ENCODE data around the gene TMEM161A. TPM values are rescaled to one million over a fixed set of nuclear protein-coding genes. Genes with fewer than 3 reads are reported as not detected.
"Not testable (repeated sequence)": the region's sequence is repeated elsewhere in the genome, so short reads cannot be mapped to it uniquely, and the experiment has no call there.

TMEM161A gene
- total RNA-seq, 2 experiments from 2014 or later: 20.3 to 22.8 TPM

DNA sequence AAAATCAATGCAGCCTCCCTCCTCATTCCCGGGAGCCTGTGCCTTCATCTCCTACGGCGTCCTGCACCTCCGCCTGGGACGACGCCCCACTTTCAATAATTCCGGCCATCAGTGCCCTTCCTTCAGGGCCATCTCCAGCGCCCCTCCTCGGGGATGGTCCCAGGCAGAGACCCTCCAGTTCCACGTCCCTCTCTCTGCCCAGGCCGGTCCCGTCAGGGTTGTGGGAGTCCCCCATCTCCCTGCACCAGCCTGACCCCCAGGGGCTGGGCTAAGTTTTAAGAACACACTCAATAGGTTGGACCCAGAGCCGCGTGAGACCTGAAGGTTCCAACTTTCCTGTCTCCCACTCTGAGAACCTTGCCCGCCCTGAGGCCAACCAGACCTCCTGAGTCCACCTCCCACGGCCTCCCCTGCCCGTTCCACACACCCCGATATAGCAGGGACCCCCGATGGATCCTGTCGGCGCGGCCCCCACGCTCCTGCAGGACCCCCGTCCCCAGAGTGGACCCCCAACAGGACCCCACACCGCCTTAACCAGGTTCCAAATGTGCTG, 646 bp downstream of the TMEM161A start:
- Mint-ChIP-seq H3K36me3 (ENCODE audit: low read depth) (peaks cover 9% of the 10 kb centered on the region), H3K4me3 (peak overlapping the region; percentile 95), H3K27ac (peak overlapping the region; percentile 97), H3K9me3 (ENCODE audit: insufficient read depth) (no peaks in the 10 kb centered on the region), H3K4me1 (ENCODE audit: low read depth) (peaks cover 32% of the 10 kb centered on the region), H3K27me3 (ENCODE audit: low read depth) (no peaks in the 10 kb centered on the region)
- DNase-seq (no peak), ATAC-seq (no peak)
- POLR2A ChIA-PET: no interaction called here
- CTCF ChIA-PET: interaction anchor here (0.6 to 1.9 kb wide), 2 partner anchors 8 to 22 kb away, joined by 3 to 6 read pairs; no protein-coding TSS in a partner anchor

DNA sequence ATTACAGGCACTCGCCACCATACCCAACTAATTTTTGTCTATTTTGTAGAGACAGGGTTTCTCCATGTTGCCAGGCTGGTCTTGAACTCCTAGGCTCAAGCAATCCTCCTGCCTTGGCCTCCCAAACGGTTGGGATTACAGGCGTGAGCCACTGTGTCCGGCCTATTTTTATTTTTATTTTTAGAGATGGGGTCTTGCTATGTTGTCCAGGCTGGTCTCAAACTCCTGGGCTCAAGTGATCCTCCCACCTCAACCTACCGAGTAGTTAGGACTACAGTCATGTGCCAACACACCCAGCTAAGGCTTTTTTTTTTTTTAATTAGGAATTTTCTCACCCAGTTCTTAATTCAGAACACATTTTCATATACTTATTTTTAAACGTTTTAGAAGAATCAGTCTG, 2.6 kb downstream of the TMEM161A start:
- DNase-seq; POLR2A ChIA-PET; H3K9me3 Mint-ChIP-seq (ENCODE audit: insufficient read depth); H3K4me3 Mint-ChIP-seq; H3K27ac Mint-ChIP-seq; ATAC-seq; H3K27me3 Mint-ChIP-seq (ENCODE audit: low read depth): not testable (repeated sequence)
- CTCF ChIA-PET: interaction anchor here (1.9 kb wide), 1 partner anchor 20 kb away, joined by 6 read pairs; no protein-coding TSS in a partner anchor
- H3K36me3 Mint-ChIP-seq (ENCODE audit: low read depth): peaks cover 16% of the 10 kb centered on the region
- peaks cover 32% of the 10 kb centered on the region for H3K4me1 Mint-ChIP-seq (ENCODE audit: low read depth)

DNA sequence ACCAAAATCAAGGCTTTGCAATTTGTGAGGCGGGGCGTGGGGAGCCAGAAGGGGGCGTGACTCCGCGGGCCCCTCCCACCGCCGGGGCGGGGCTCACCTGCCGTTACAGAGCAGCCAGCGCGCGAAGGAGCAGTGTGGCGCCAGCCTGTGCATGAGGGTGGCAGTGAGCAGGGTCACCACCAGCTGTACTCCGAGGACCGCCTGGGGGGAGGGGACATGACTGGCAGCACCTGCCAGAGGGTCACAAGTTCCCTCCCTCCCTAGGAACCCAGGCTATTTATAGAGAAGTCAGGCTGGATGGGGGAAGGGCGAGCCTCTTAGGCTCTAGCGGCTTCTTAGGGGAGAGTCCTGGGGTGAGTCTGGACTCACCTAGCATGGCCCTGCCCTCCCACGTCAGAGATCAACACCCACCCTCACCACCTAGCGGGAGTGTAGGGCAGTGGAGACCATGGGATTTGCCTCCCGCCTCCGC, 3.6 kb downstream of the TMEM161A start:
- POLR2A ChIA-PET: no interaction called here
- CTCF ChIA-PET: no interaction called here

GRCh38 chr19:19133985-19134384, 4.3 kb downstream of the TMEM161A start:
- no peak overlapping the region for H3K27ac Mint-ChIP-seq
- ChIA-PET CTCF (no interaction called here), POLR2A (no interaction called here)
- ATAC-seq (no peak), DNase-seq (no peak)
- no peaks in the 10 kb centered on the region for H3K9me3 Mint-ChIP-seq (ENCODE audit: insufficient read depth)
- peaks cover 16% of the 10 kb centered on the region for H3K36me3 Mint-ChIP-seq (ENCODE audit: low read depth)
- H3K4me1 Mint-ChIP-seq (ENCODE audit: low read depth): peaks cover 26% of the 10 kb centered on the region
- H3K4me3 Mint-ChIP-seq: no peak overlapping the region
- H3K27me3 Mint-ChIP-seq (ENCODE audit: low read depth): no peaks in the 10 kb centered on the region

More for the DNA sequence above, 3.6 kb downstream of the TMEM161A start:
- no peaks in the 10 kb centered on the region for H3K27me3 Mint-ChIP-seq (ENCODE audit: low read depth)
- peaks cover 32% of the 10 kb centered on the region for H3K4me1 Mint-ChIP-seq (ENCODE audit: low read depth)
- H3K9me3 Mint-ChIP-seq (ENCODE audit: insufficient read depth): no peaks in the 10 kb centered on the region
- no peak for ATAC-seq
- H3K27ac Mint-ChIP-seq: no peak overlapping the region
- H3K36me3 Mint-ChIP-seq (ENCODE audit: low read depth): peaks cover 16% of the 10 kb centered on the region
- no peak for DNase-seq
- no peak overlapping the region for H3K4me3 Mint-ChIP-seq

GRCh38 chr19:19132912-19133311, 5.4 kb downstream of the TMEM161A start:
- Mint-ChIP-seq H3K27me3 (ENCODE audit: low read depth) (no peaks in the 10 kb centered on the region), H3K36me3 (ENCODE audit: low read depth) (peaks cover 20% of the 10 kb centered on the region), H3K9me3 (ENCODE audit: insufficient read depth) (no peaks in the 10 kb centered on the region), H3K4me3 (no peak overlapping the region), H3K4me1 (ENCODE audit: low read depth) (peaks cover 15% of the 10 kb centered on the region), H3K27ac (no peak overlapping the region)
- ATAC-seq (no peak), DNase-seq (no peak)
- CTCF ChIA-PET: no interaction called here
- POLR2A ChIA-PET: no interaction called here

- H3K27ac Mint-ChIP-seq: no peak overlapping the region
- ChIA-PET POLR2A (no interaction called here), CTCF (no interaction called here)
- no peak overlapping the region for H3K4me3 Mint-ChIP-seq
- peaks cover 6% of the 10 kb centered on the region for H3K4me1 Mint-ChIP-seq (ENCODE audit: low read depth)
- peaks cover 21% of the 10 kb centered on the region for H3K36me3 Mint-ChIP-seq (ENCODE audit: low read depth)
- DNase-seq: no peak
- ATAC-seq: no peak
- no peaks in the 10 kb centered on the region for H3K27me3 Mint-ChIP-seq (ENCODE audit: low read depth)
- H3K9me3 Mint-ChIP-seq (ENCODE audit: insufficient read depth): no peaks in the 10 kb centered on the region
Measured at GRCh38 chr19:19131989-19132388, 6.3 kb downstream of the TMEM161A start.

- Mint-ChIP-seq H3K9me3 (ENCODE audit: insufficient read depth) (no peaks in the 10 kb centered on the region), H3K36me3 (ENCODE audit: low read depth) (peaks cover 20% of the 10 kb centered on the region), H3K4me1 (ENCODE audit: low read depth) (no peaks in the 10 kb centered on the region), H3K4me3 (no peak overlapping the region), H3K27me3 (ENCODE audit: low read depth) (no peaks in the 10 kb centered on the region), H3K27ac (no peak overlapping the region)
- DNase-seq: no peak
- ChIA-PET POLR2A (no interaction called here), CTCF (no interaction called here)
- ATAC-seq: no peak
Measured at GRCh38 chr19:19126102-19126501, 12.2 kb downstream of the TMEM161A start.

DNA sequence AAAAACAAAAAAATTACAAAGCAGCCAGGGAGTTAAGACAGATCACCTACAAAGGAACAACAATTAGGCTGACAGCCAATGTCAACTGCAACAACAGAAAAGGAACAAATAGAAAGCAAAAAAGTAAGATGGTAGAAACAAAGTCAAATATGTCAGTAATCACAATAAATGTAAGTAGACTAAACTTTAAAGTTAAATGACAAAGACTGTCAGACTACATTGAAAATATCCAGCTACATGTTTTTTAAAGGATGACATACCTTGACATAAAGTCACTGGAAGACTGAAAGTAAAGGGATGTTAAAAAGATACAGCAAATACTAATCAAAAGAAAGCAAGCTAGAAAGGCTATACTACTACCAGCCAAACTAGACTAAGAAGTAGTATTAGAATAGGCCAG, 14.9 kb downstream of the TMEM161A start:
- ChIA-PET POLR2A (no interaction called here), CTCF (interaction anchor here (1.3 kb wide), 1 partner anchor 52 kb away, joined by 4 read pairs; no protein-coding TSS in a partner anchor)
- ATAC-seq: no peak
- Mint-ChIP-seq H3K27me3 (ENCODE audit: low read depth) (no peaks in the 10 kb centered on the region), H3K27ac (no peak overlapping the region), H3K4me3 (no peak overlapping the region), H3K4me1 (ENCODE audit: low read depth) (no peaks in the 10 kb centered on the region), H3K9me3 (ENCODE audit: insufficient read depth) (no peaks in the 10 kb centered on the region), H3K36me3 (ENCODE audit: low read depth) (peaks cover 22% of the 10 kb centered on the region)
- DNase-seq: no peak

DNA sequence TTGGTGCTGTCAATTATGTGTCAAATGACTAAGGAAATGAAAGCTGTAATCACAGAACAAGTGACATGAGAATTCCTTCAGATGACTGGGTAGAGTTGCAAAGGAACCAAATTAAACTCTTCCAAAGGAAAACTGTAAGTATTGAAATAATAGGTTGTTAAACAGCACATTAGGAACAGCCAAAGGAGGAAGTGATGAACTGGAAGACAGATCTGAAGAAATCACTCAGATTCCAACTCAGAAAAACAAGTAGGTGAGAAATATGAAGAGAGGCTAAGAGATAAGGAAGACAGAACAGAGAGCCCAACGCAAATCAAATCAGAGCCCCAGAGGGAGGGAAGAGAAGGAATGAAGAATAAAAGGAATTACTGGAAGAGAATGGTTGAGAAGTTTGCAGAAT, 15.4 kb downstream of the TMEM161A start:
- no peak overlapping the region for H3K4me3 Mint-ChIP-seq
- H3K27me3 Mint-ChIP-seq (ENCODE audit: low read depth): no peaks in the 10 kb centered on the region
- ChIA-PET POLR2A (no interaction called here), CTCF (interaction anchor here (1.3 kb wide), 2 partner anchors 52 kb away, joined by 4 to 6 read pairs; no protein-coding TSS in a partner anchor)
- no peak overlapping the region for H3K27ac Mint-ChIP-seq
- ATAC-seq: no peak
- H3K4me1 Mint-ChIP-seq (ENCODE audit: low read depth): no peaks in the 10 kb centered on the region
- peaks cover 21% of the 10 kb centered on the region for H3K36me3 Mint-ChIP-seq (ENCODE audit: low read depth)
- DNase-seq: no peak
- no peaks in the 10 kb centered on the region for H3K9me3 Mint-ChIP-seq (ENCODE audit: insufficient read depth)

GRCh38 chr19:19121371-19121770, 16.9 kb downstream of the TMEM161A start:
- H3K36me3 Mint-ChIP-seq (ENCODE audit: low read depth): peaks cover 20% of the 10 kb centered on the region
- no peaks in the 10 kb centered on the region for H3K9me3 Mint-ChIP-seq (ENCODE audit: insufficient read depth)
- H3K27me3 Mint-ChIP-seq (ENCODE audit: low read depth): no peaks in the 10 kb centered on the region
- H3K4me3 Mint-ChIP-seq: no peak overlapping the region
- ChIA-PET POLR2A (no interaction called here), CTCF (no interaction called here)
- ATAC-seq: no peak
- no peak for DNase-seq
- H3K4me1 Mint-ChIP-seq (ENCODE audit: low read depth): no peaks in the 10 kb centered on the region
- H3K27ac Mint-ChIP-seq: no peak overlapping the region

DNA sequence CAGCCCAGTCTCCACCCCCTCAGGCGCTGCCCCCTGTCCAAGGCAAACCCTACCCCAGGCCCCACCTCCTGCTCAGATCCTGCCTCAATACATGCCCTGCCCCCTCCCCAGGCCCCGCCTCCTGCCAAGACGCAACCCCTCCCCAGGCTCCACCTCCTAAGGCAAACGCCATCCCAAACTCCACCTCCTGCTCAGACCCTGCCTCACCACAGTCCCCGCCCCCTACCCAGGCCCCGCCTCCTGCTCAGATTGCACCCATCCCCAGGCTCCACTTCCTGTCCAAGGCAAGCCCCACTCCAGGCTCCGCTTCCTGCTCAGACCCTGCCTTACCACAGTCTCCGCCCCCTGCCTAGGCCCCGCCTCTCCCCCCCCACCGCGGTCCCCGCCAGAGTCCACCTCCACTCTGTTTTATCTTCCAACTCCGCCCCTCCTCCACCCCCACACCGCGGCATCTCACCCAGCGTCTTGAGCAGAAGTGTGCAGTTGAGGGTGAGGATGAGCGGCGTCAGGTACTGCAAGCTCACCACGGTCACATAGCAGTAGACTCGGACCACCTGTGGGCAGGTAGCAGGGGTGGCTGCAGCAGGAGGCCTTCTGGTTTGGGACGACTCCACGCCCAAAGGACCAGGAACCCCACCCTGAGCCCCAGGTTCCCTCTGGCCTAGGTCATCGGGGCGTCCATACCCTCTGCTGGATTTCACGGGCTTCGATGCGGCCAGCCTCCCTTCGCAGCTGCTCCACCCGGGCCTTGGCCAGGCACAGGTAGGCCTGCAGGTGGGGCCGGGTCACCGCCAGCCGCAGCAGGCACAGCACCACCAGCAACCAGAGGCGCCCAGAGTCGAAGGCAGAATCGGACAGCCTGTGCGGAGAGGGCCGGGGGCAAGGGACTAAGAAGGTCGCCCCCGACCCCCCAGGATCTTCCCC, 17.7 kb downstream of the TMEM161A start:
- CTCF ChIA-PET: no interaction called here
- peak; percentile 43 for ATAC-seq

More for the DNA sequence above, 17.7 kb downstream of the TMEM161A start:
- Mint-ChIP-seq H3K27ac (no peak overlapping the region), H3K4me3 (no peak overlapping the region), H3K36me3 (ENCODE audit: low read depth) (peaks cover 17% of the 10 kb centered on the region), H3K27me3 (ENCODE audit: low read depth) (no peaks in the 10 kb centered on the region), H3K4me1 (ENCODE audit: low read depth) (no peaks in the 10 kb centered on the region), H3K9me3 (ENCODE audit: insufficient read depth) (no peaks in the 10 kb centered on the region)
- POLR2A ChIA-PET: no interaction called here
- peak; percentile 46 for DNase-seq

Measured in activated CD8-positive, alpha-beta T cell treated with anti-CD3 and anti-CD28 coated beads, Interleukin-2, amount 10 ng/mL, durations not matched to agents 7 days and 5 days (primary cell).